ENCODE data around the gene CD19. TPM values are rescaled to one million over a fixed set of nuclear protein-coding genes. Genes with fewer than 3 reads are reported as not detected.
"Not testable (repeated sequence)": the region's sequence is repeated elsewhere in the genome, so short reads cannot be mapped to it uniquely, and the experiment has no call there.

CD19 gene
- 1 to 10 TPM in 1 of 2 donors, under 1 TPM in 1; 0.64 to 1.2 TPM for total RNA-seq
- long read RNA-seq, partial matches to known transcripts: 1 of 4 reads
- long read RNA-seq, other reads (novel, unspliced or antisense): 1 of 4 reads

- DNase-seq (peak in 1 of 2 donors; percentile 11), ATAC-seq (no peak)
- intact Hi-C loops (cut with DNase I, micrococcal nuclease): no loop called here
These were observed at the start of gene CD19 for GRCh38 chr16:28931801-28932225. Gene CD19, plus strand, starts transcription at chr16:28931971. Its CDS starts 30 bp downstream, at chr16:28932001.

GRCh38 chr16:28882551-28883160 lies 49.1 kb upstream of the CD19 start:
- ATAC-seq (no peak), DNase-seq (no peak)
- intact Hi-C loops (cut with DNase I, micrococcal nuclease): no loop called here

- intact Hi-C loops (cut with DNase I, micrococcal nuclease): no loop called here
- no peak for ATAC-seq
- DNase-seq: no peak
These were observed 48.4 kb upstream of the CD19 start for GRCh38 chr16:28883221-28883996.

GRCh38 chr16:28884045-28884444 lies 47.7 kb upstream of the CD19 start:
- intact Hi-C loops (cut with DNase I, micrococcal nuclease): no loop called here
- DNase-seq: no peak
- ATAC-seq: no peak

- no peak for ATAC-seq
- intact Hi-C loops (cut with DNase I, micrococcal nuclease): no loop called here
- no peak for DNase-seq
These were observed 44.8 kb upstream of the CD19 start for GRCh38 chr16:28886945-28887344.

GRCh38 chr16:28890355-28890754 lies 41.4 kb upstream of the CD19 start:
- ATAC-seq; intact Hi-C loops (cut with DNase I, micrococcal nuclease); DNase-seq: not testable (repeated sequence)

GRCh38 chr16:28891964-28892890 lies 39.5 kb upstream of the CD19 start:
- intact Hi-C loops (cut with DNase I, micrococcal nuclease): no loop called here
- no peak for ATAC-seq
- no peak for DNase-seq

- intact Hi-C loops (cut with DNase I, micrococcal nuclease): no loop called here
- no peak for DNase-seq
- ATAC-seq: no peak
These were observed 38.5 kb upstream of the CD19 start for GRCh38 chr16:28893291-28893690.

- ATAC-seq (no peak), DNase-seq (no peak)
- intact Hi-C loops (cut with DNase I, micrococcal nuclease): no loop called here
These were observed 36.2 kb upstream of the CD19 start for GRCh38 chr16:28895609-28896008.

- intact Hi-C loops (cut with DNase I, micrococcal nuclease): no loop called here
- ATAC-seq (no peak), DNase-seq (no peak)
These were observed 33.9 kb upstream of the CD19 start for GRCh38 chr16:28897826-28898225.

- DNase-seq: no peak
- ATAC-seq: no peak
- intact Hi-C loops (cut with DNase I, micrococcal nuclease): no loop called here
These were observed 33.5 kb upstream of the CD19 start for GRCh38 chr16:28898266-28898665.

- DNase-seq (no peak), ATAC-seq (no peak)
- intact Hi-C loops (cut with DNase I, micrococcal nuclease): no loop called here
These were observed 32.8 kb upstream of the CD19 start for GRCh38 chr16:28898942-28899341.

GRCh38 chr16:28899882-28900590 lies 31.7 kb upstream of the CD19 start:
- intact Hi-C loops (cut with DNase I, micrococcal nuclease): no loop called here
- DNase-seq (no peak), ATAC-seq (no peak)

- no peak for DNase-seq
- intact Hi-C loops (cut with DNase I, micrococcal nuclease): no loop called here
- ATAC-seq: no peak
These were observed 31.2 kb upstream of the CD19 start for GRCh38 chr16:28900601-28901000.

GRCh38 chr16:28901862-28902261 lies 29.9 kb upstream of the CD19 start:
- ATAC-seq (peak; percentile 18), DNase-seq (no peak)
- intact Hi-C loops (cut with DNase I, micrococcal nuclease): no loop called here

- DNase-seq (no peak), ATAC-seq (peak; percentile 21)
These were observed 28.9 kb upstream of the CD19 start for GRCh38 chr16:28902909-28903308.

GRCh38 chr16:28903344-28904042 lies 28.3 kb upstream of the CD19 start:
- peak; percentile 17 for ATAC-seq
- intact Hi-C loops (cut with DNase I, micrococcal nuclease): no loop called here

More at GRCh38 chr16:28902909-28903308, 28.9 kb upstream of the CD19 start:
- intact Hi-C loops (cut with DNase I, micrococcal nuclease): no loop called here

GRCh38 chr16:28904363-28904762 lies 27.4 kb upstream of the CD19 start:
- intact Hi-C loops (cut with DNase I, micrococcal nuclease): no loop called here
- DNase-seq (no peak), ATAC-seq (no peak)

More at GRCh38 chr16:28903344-28904042, 28.3 kb upstream of the CD19 start:
- no peak for DNase-seq
